ENCODE measurements around the gene MAPKAPK3.

MAPKAPK3 gene

GRCh38 chr3:50617096-50617791, at the start of gene MAPKAPK3:
MAPKAPK3 (plus strand) TSS chr3:50617151; CDS start chr3:50617566, 415 bp downstream.
- no peak for DNase-seq (ENCODE audit: low spot score)

GRCh38 chr3:50567386-50568167, 49.4 kb upstream of the MAPKAPK3 start, which contains the start of gene C3orf18:
C3orf18 (minus strand) TSS chr3:50567747; CDS start chr3:50565699, 2,048 bp downstream.
- peak; percentile 83 for DNase-seq (ENCODE audit: low spot score)

- DNase-seq (ENCODE audit: low spot score) = peak; percentile 94
These were observed 47.8 kb upstream of the MAPKAPK3 start, which contains the start of gene HEMK1 for GRCh38 chr3:50568947-50569749. HEMK1 (plus strand) TSS chr3:50569522; CDS start chr3:50571105, 1,583 bp downstream.

DNA sequence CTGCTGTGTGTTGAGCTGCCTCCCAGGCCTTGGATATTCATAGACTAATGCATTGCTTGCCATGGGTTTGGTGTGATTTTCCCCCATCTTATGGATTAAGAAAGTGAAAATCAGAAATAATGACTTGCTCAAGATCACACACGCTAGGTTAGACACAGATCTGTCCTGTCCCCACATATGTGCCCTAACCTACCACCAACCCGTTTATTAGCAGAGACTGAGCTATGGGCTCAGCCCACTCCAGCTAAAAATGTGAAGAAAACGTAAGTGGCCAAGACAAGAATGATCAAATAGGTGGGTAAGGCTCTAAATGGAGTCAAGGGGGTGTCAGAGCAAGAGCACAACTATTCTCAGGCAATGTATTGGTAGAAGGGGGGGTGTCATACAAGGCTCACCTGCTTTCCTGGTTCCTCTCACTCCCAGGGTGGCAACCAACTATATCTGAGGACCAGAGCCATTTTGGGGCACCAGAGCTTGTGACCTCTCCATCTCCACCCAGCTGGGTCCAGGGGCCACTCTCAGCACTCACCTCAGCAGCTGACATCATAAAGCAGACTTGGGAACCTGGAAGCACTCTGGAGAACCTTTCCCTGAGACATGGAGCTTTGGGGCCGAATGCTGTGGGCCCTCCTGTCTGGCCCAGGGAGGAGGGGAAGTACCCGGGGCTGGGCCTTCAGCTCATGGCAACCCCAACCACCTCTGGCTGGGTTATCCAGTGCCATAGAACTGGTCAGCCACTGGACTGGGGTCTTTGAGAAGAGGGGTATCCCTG, 46.3 kb upstream of the MAPKAPK3 start:
- no peak for DNase-seq (ENCODE audit: low spot score)

DNA sequence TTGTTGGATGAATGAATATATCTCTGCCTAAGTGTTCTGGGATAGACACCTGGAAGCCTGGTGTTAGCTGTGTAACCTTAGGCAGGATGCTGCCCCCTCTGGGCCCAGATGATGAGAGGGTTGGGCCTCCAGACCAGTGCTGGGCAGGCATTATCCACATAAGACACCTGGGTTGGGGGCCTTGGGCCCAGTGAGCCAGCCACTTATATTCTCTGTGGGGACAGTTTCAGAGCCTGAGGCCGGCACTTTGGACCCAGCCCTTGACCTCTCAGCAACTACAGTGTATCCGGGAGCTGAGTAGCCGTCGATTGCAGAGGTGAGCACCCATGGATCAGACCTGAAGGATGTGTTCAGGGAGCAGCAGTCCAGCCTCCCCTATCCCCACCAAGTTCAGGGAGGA, 45.5 kb upstream of the MAPKAPK3 start:
- no peak for DNase-seq (ENCODE audit: low spot score)

- peak; percentile 63 for DNase-seq (ENCODE audit: low spot score)
These were observed 44.8 kb upstream of the MAPKAPK3 start for GRCh38 chr3:50572158-50572557.

GRCh38 chr3:50572801-50573371, 44.1 kb upstream of the MAPKAPK3 start:
- DNase-seq (ENCODE audit: low spot score) = no peak

GRCh38 chr3:50573566-50574443, 43.1 kb upstream of the MAPKAPK3 start:
- DNase-seq (ENCODE audit: low spot score) = no peak

GRCh38 chr3:50574444-50574831, 42.5 kb upstream of the MAPKAPK3 start:
- no peak for DNase-seq (ENCODE audit: low spot score)

DNA sequence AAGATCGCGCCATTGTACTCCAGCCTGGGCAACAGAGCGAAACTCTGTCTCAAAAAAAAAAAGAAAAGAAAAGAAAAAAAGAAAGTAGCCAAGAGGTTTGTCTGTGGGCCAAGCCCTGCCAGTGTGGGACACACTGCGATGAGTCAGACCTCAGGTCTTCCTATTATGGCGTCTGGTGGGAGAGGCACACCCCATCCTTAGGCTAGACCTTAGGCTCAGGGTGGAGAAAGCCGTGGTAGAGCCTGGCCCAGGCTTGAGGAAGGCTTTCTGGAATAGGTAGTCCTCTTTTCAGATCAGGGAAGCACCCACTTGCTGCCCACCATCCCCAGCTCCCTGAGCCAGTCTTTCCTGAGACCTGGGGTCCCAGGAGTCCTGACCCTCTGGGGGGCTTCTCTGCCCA, 41.6 kb upstream of the MAPKAPK3 start:
- DNase-seq (ENCODE audit: low spot score) = no peak

GRCh38 chr3:50577348-50577747, 39.6 kb upstream of the MAPKAPK3 start:
- DNase-seq (ENCODE audit: low spot score) = no peak

GRCh38 chr3:50580683-50581458, 36.1 kb upstream of the MAPKAPK3 start:
- DNase-seq (ENCODE audit: low spot score) = no peak

- no peak for DNase-seq (ENCODE audit: low spot score)
These were observed 35.5 kb upstream of the MAPKAPK3 start for GRCh38 chr3:50581459-50581842.

- no peak for DNase-seq (ENCODE audit: low spot score)
These were observed 34.9 kb upstream of the MAPKAPK3 start for GRCh38 chr3:50582083-50582482.

GRCh38 chr3:50583897-50584296, 33.1 kb upstream of the MAPKAPK3 start:
- no peak for DNase-seq (ENCODE audit: low spot score)

DNA sequence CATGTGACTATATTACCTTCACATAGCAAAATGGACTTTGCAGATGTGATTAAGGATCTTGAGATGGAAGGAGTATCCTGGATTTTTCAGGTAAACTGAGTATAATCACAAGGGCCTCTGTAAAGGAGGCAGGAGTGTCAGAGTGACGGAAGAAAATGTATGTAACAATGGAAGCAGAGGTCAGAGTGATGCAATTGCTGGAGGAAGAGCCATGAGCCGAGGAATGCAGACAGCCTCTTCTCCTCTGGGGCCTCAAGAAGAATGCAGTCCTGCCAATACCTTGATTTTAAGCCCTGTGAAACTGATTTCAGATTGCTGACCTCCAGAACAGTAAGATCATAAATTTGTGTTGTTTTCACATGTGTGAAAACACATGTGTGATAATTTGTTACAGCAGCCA, 32.6 kb upstream of the MAPKAPK3 start:
- DNase-seq (ENCODE audit: low spot score) = no peak

DNA sequence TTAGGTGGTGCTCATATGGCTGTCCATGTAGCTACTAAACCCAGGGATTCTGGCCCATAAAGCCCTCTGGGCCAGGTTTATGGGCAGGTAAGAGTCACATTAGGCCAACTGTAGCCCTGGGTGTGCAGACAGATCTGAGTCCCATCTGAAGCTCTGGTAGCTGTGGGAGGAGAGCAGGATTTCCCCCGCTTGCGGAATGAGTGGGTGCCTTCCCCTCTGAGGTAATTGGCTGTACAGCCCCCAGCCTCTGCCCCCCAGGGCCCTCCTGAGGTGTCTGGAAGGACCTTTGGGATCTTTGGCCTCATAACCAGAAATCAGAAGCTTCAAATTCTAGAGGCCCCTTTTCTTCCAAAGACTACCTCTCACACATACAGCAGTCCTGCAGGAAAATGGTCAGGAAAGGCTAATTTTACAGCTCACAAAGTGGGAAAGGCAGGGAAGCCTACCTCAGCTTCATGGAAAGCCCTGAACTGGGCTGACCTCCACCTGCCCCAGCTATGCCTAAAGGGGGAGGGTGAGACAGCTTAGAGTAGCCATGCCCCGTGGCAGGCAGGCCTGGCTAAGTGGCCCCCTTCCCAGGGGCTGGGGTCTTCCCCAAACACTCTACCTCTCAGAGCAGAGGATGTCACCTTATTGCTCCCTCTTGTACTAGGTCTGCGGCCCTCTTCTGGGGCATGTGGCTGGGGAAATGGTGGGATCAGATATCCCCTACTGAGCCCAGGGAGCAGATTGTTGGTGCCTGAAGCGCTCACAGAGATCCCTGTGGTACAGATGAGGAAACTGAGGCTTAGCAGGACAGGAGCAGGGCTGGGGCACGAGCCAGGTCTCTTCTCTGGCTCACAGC, 30.8 kb upstream of the MAPKAPK3 start:
- no peak for DNase-seq (ENCODE audit: low spot score)

GRCh38 chr3:50586763-50587070, 30.2 kb upstream of the MAPKAPK3 start:
- DNase-seq (ENCODE audit: low spot score) = no peak

GRCh38 chr3:50587373-50587772, 29.6 kb upstream of the MAPKAPK3 start:
- no peak for DNase-seq (ENCODE audit: low spot score)

Measured in SW480 (cell line).